HAP-1 (cell line): ENCODE results near the gene HMGA1.
A peak's percentile ranks its signal among the peaks of the same experiment; 100 is the strongest.

ENCODE experiments used
- DNase-seq, 2 experiments: peaks; one replicate each; pipeline ENCODE4 v3.0.0-alpha.2; 2016 to 2020; ENCODE audit warnings: low spot score in 2 of 2
- H3K27me3 ChIP-seq: fragments of 250-450 bp; sonication (Bioruptor Pico); 2 replicates; pipeline ENCODE4 v1.5.1; 2020; ENCODE audit warnings: low read depth, mild to moderate bottlenecking, moderate library complexity
- H3K36me3 ChIP-seq: fragments of 250-450 bp; sonication (Bioruptor Pico); replicated peaks from 2 replicates; pipeline ENCODE4 v1.5.1; 2020; ENCODE audit warnings: mild to moderate bottlenecking
- H3K4me1 ChIP-seq: fragments of 250-450 bp; sonication (Bioruptor Pico); 2 replicates; pipeline ENCODE4 v1.5.1; 2020; ENCODE audit warnings: mild to moderate bottlenecking
- H3K4me3 ChIP-seq: fragments of 250-450 bp; sonication (Bioruptor Pico); 2 replicates; pipeline ENCODE4 v1.5.1; 2020; ENCODE audit warnings: mild to moderate bottlenecking, moderate library complexity
- H3K9me3 ChIP-seq: fragments of 250-450 bp; sonication (Bioruptor Pico); 2 replicates; pipeline ENCODE4 v1.5.1; 2020; ENCODE audit warnings: mild to moderate bottlenecking, moderate library complexity
- in situ Hi-C: fragments of 300-500 bp; cut with MboI; formaldehyde crosslinking; loops from 3 replicates; pipeline ENCODE4 v1.14.3; 2020; ENCODE audit warnings: low sequenced_read_pairs, inconsistent platforms, mixed read lengths

HMGA1 gene

DNA sequence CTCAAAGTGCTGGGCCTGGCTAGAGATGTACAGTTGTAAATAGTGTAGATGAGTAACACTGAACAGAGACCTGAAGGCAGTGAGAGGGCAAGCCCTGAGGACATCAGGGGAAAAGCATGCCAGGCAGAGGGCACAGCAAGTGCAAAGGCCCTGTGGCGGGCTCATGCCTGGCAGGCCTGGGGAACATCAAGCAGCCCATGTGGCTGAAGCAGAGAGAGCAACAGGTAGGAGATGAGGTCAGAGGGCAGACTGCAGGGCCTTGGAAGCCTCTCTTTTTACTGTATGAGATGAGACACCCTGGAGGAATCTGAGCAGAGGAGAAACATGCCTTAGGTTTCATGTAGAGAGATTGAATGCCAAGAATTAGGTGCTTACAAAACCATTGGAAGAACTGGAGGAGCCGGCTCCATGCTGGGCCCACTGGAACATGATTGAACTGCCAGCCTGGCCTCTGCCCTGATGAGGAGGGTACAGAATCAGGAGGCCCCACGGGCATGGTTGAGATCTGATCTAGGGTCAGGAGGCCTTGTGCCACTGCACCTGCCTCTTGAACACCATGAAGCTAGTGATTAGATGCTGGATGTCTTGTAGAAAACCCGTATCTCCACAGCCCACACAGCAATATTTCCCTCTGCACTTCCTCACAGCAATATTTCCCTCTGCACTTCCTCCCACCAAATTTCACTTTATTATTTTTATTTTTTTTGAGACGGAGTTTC lies 5.9 kb upstream of the HMGA1 start:
- no peaks in the 10 kb centered on the region for H3K36me3 ChIP-seq
- in situ Hi-C loops, result no loop called here
- no peaks in the 10 kb centered on the region for H3K9me3 ChIP-seq
- no peaks in the 10 kb centered on the region for H3K4me1 ChIP-seq
- no peaks in the 10 kb centered on the region for H3K27me3 ChIP-seq
- no peak for DNase-seq
- H3K4me3 ChIP-seq, result no peak overlapping the region

DNA sequence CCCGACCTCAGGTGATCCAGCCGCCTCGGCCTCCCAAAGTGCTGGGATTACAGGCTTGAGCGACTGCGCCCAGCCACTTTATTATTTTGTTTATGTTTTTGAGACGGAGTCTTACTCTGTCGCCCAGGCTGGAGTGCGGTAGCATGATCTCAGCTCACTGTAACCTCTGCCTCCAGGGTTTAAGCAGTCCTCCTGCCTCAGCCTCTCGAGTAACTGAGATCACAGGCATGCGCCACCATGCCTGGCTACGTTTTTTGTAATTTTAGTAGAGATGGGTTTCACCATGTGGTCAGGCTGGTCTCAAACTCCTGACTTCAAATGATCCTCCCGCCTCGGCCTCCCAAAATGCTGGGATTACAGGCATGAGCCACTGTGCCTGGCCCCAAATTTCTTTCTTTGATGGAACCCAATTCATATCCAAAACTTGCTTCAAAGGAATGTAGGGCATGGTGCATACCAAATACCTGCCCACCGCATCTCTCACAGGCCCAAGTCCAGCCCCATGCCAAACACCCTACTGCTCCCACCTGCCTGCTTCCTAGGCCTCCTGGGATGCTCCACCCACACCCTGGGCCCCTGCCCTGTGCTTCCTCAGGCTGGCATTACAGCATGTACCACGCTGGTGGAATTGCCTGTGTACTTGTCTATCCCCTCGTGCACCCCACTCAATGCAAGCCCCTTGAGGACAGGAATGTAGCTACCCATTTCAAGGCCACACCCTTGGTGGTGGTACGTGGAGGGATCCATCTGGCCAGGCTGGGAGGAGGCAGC lies 4.9 kb upstream of the HMGA1 start:
- Histone ChIP-seq H3K27me3 (no peaks in the 10 kb centered on the region), H3K9me3 (no peaks in the 10 kb centered on the region), H3K36me3 (no peaks in the 10 kb centered on the region), H3K4me3 (no peak overlapping the region), H3K4me1 (peaks cover 5% of the 10 kb centered on the region; the same call in 1 of the 2 replicates)
- in situ Hi-C loops, result no loop called here
- DNase-seq, result no peak

DNA sequence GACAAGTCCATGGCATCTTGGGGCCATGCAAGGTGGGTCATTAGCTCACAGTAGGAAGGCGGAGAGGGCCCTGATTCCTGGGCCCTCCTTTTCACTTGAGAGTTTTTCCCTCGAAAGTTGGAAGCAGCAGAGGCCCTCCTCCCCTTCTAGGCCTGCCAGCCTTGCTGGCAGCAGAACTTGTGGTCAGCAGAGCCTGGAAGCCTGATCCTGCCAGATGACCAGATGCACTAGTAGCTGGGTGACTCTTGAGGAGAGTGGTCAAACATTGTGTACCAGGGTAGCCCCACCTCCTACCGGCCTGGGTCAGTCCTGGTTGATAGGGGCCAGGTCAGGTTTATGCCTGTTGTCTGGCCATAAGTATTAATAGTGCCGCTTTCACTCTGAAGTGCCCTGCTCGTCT lies 3.8 kb upstream of the HMGA1 start:
- H3K36me3 ChIP-seq, result peaks cover 3% of the 10 kb centered on the region
- in situ Hi-C loops, result no loop called here
- H3K4me1 ChIP-seq, result peaks cover 5% of the 10 kb centered on the region; the same call in 1 of the 2 replicates
- no peak for DNase-seq
- H3K4me3 ChIP-seq, result no peak overlapping the region
- no peaks in the 10 kb centered on the region for H3K9me3 ChIP-seq
- H3K27me3 ChIP-seq, result no peaks in the 10 kb centered on the region

DNA sequence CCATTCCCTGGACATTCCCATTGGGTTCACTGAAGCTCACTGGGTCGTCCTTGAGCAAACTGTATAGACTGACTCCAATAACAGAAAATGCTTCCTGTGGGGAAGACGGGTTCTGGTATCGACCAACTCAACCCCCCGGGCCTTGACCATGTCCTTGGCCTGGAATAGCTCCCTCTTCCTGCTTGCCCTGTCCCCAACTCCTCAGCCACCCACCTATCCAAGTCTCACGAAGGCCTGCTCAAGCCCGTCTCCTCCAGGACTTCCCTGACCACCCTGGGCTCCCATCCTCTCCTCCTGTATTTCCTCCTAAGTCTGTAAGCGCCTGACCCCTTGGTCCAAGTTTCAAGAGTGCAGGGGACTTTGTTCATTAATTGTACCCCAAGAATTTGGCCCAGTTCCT lies 2.8 kb upstream of the HMGA1 start:
- no peaks in the 10 kb centered on the region for H3K9me3 ChIP-seq
- in situ Hi-C loops, result no loop called here
- H3K4me1 ChIP-seq, result peaks cover 12% of the 10 kb centered on the region
- peaks cover 9% of the 10 kb centered on the region for H3K36me3 ChIP-seq
- no peaks in the 10 kb centered on the region for H3K27me3 ChIP-seq
- no peak overlapping the region for H3K4me3 ChIP-seq
- DNase-seq, result no peak

DNA sequence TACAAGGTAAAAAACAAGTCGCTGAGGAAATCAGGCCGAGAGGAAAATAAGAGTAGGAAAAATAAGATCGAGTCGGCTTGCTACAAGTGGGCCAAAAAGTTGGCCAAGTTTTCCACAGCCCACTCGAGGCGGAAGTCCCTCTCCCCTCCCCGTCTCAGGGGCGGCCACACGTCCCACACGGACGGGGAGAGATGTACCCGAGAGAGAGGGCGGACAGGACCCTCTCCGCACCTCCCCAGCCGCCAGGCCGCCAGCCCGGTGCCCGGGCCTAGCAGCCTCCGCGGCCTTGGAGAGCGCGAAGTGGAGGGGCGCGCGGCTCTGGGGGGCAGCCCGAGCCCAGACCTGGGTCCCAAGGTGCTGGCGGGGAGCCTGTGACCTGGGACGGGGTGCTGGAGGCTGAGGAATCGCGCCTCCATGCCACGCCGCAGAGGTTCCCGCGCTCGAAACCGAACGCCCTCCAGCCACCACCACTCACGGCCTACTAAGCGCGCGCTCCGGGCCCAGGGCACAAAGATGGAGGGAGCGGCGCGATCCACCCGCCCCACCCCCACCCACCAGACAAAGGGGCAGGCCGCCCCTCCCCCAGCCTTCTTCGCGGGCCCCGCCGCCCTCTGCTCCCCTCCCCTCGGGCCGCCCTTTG lies 1.9 kb upstream of the HMGA1 start:
- peaks cover 13% of the 10 kb centered on the region for H3K4me1 ChIP-seq
- in situ Hi-C loops, result no loop called here
- H3K4me3 ChIP-seq, result no peak overlapping the region

DNA sequence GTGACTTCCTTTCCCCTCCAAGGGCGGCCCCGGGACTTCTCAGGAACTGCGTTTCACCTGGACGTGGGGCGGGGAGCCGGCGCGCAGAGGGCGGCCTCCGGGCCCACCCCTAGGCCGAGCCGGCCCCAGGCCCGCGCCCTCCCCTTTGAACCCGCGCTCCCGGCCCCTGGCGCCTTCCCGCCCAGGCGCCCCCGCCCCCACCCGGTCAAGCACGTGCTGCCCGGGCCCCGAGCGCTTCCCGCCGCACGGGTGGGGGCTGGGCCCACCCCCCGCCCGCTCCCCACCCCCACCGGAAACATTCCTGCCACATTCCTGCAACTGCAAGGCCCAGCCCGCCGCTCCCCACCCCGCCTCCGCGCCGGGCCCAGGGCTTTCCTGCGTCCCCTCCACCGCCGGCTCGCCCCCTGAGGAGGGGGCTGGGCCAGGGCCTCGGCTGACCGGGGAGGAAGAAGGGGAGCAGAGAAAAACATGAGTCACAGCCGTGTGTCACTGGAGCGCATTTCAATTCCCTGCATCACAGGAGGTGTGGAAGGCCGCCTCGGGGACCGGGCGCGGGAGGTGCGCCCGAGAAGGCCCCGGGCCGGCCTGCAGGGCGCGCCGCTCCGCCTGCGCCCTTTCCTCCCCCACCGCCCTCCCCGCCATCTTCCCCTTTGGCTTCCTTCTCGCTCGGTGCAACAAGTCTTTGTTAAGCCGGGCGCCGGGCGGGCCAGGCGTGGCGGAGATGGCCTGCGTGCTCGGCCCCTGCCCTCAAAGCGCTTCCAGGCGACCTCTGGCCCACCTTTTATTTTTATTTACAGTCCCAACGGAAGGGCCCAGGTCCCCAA lies 1.2 kb upstream of the HMGA1 start:
- Histone ChIP-seq H3K27me3 (no peaks in the 10 kb centered on the region), H3K9me3 (no peaks in the 10 kb centered on the region), H3K4me3 (no peak overlapping the region), H3K36me3 (peaks cover 24% of the 10 kb centered on the region), H3K4me1 (peaks cover 13% of the 10 kb centered on the region)
- in situ Hi-C loops, result no loop called here
- no peak for DNase-seq

More for the DNA sequence above, 1.9 kb upstream of the HMGA1 start:
- no peaks in the 10 kb centered on the region for H3K27me3 ChIP-seq
- H3K36me3 ChIP-seq, result peaks cover 16% of the 10 kb centered on the region
- no peak for DNase-seq
- H3K9me3 ChIP-seq, result no peaks in the 10 kb centered on the region

DNA sequence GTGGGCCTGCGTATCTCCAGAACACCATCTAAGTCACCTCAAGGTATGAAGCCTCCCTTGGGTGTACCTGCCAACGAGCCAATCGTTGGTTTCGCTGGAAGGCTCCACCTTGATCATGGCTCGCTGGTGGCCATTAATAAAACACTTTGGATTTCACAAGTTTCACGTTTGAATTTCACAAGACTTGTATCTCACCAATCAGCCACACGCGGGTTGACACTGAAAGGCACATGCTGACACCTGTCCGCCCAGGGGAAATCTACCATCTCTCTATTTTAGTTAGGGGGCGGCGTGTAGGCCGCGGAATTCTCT lies 586 bp upstream of the HMGA1 start:
- in situ Hi-C loops, result no loop called here
- Histone ChIP-seq H3K36me3 (peaks cover 29% of the 10 kb centered on the region), H3K4me3 (peak overlapping the region; percentile 91), H3K9me3 (no peaks in the 10 kb centered on the region), H3K4me1 (peaks cover 13% of the 10 kb centered on the region), H3K27me3 (no peaks in the 10 kb centered on the region)
- DNase-seq, result no peak

DNA sequence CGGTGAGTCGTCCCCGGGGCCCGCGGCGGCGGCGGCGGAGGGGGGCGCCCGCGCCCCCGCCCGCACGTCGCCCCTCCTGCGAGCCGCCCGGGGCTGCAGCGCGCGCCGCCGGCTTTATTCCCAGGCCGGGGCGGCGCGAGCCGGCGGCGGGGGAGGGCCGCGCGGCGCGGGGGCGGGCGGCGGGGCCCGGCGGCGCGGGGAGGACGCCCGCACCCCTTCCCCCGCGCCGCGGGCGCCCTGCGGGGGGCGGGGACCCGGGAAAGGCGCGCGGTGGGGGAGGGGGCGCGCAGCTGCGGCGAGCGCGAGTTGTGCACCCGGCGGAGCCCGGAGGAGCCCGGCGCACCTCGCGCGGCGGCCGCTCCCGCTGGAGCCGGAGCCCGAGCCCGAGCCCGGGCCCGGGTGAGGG lies 646 bp downstream of the HMGA1 start:
- Histone ChIP-seq H3K9me3 (no peaks in the 10 kb centered on the region), H3K27me3 (no peaks in the 10 kb centered on the region), H3K4me1 (peaks cover 13% of the 10 kb centered on the region), H3K4me3 (peak overlapping the region; percentile 91), H3K36me3 (peaks cover 42% of the 10 kb centered on the region)
- DNase-seq, result peak in 1 of 2 experiments; percentile 57
- in situ Hi-C loops, result no loop called here

DNA sequence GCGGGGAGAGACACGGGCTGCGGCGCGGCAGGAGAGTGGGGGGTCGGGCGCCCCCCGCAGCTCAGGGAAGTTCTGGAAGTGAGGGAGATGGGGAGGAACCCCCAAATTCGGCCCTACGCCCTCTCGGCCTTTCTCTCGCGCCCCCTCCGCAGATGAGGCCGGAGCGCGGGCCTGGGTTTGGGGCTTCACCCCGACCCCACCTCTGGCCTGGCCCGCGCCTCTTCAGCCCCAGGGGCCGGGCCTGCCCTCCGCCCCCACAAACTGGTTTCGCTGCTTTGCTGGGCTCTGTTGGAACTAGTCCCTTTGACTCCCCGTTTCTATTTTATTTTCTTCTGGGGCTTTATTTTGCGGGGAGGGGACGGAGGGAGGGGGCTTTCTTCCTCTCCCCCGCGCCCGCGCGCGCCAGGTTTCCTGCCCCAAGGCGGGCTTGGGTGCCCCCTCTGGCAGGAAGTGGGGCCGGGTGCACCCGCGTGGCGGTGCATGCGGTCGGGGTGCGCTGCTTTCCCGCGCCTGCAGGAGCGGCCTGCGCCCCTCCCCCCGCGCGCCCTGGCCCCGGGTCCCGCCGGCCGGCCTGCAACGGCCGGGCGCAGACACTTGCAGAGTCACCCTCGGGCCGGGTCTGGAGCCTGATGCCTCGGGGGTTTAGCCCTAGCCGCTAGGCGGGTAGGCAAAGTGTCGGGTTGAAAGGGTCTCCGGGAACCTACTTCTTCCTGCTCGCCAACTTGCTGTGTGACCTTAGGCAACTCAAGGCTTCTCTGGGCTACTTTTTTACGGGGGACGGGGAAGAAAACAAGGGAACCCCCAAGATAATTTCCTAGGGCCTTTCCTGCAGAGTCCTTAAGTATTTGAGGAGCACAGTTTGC lies 1.3 kb downstream of the HMGA1 start:
- Histone ChIP-seq H3K4me3 (peak overlapping the region; percentile 81), H3K9me3 (no peaks in the 10 kb centered on the region), H3K36me3 (peaks cover 48% of the 10 kb centered on the region), H3K4me1 (peaks cover 13% of the 10 kb centered on the region), H3K27me3 (no peaks in the 10 kb centered on the region)
- DNase-seq, result peak; percentile 32 to 77
- in situ Hi-C loops, result no loop called here

DNA sequence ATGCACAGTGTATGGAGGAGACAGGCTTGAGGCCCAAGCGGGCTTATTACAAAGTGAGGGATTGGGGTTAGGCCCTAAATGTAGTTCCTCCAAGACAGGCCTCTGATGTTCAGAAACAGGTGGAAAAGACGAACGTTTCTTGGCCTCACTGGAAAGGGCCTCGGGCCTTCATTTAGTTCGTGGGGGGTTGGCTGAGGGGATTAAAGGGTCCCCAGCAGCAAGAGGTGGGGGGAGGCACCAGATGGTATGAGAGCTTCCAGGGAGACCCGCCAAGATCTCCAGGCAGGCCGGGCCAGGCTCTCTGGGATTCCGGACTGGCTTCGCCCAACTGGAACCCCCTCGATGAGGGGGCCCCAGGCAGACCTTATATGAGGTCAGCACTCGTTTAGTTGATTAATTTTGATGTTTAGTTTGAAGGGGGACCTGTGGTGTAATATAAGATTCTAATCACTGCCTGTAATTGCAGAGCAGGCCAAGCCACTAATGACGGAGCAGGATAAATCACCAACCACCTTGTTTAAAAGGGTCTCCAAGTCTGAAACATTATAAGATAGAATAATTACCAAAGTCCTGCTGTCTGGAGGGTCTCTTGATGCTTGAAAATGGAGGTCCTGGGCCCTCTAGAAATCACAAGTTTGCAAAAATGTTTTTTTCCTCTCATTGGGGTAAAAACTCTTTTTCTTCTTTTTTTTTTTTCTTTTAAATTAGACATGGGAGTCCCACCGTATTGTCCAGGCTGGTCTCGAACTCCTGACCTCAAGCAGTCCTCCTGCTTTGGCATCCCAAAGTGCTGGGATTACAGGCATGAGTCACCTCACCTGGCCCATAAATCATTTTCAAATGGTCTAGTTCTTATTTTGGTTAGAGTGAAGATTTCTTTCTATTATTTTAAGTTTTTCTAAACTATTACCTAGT lies 2.2 kb downstream of the HMGA1 start:
- DNase-seq, result peak in 1 of 2 experiments; percentile 26
- H3K9me3 ChIP-seq, result no peaks in the 10 kb centered on the region
- no peaks in the 10 kb centered on the region for H3K27me3 ChIP-seq
- in situ Hi-C loops, result no loop called here
- peaks cover 57% of the 10 kb centered on the region for H3K36me3 ChIP-seq
- peaks cover 13% of the 10 kb centered on the region for H3K4me1 ChIP-seq
- peak overlapping the region; percentile 81 for H3K4me3 ChIP-seq

DNA sequence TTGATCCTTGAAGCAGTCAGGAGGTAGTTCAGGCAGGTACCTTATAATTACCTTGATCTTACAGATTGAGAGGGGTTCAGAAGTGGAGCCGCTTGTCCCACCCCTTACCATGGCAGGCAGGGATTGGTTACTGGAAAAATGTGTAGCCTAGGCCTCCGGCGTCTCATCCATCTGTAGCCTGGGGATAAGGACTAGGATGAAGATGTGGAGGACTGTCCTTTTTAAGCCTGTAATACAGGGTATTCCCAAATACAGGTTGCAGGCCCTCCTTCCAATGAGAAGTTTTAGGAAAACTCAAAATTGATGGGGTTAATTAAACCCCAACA lies 2.8 kb downstream of the HMGA1 start:
- DNase-seq, result no peak
- peak overlapping the region; percentile 81; the same call in 1 of the 2 replicates for H3K4me3 ChIP-seq
- H3K36me3 ChIP-seq, result peaks cover 63% of the 10 kb centered on the region
- H3K9me3 ChIP-seq, result no peaks in the 10 kb centered on the region
- peaks cover 13% of the 10 kb centered on the region for H3K4me1 ChIP-seq
- H3K27me3 ChIP-seq, result no peaks in the 10 kb centered on the region
- in situ Hi-C loops, result no loop called here

DNA sequence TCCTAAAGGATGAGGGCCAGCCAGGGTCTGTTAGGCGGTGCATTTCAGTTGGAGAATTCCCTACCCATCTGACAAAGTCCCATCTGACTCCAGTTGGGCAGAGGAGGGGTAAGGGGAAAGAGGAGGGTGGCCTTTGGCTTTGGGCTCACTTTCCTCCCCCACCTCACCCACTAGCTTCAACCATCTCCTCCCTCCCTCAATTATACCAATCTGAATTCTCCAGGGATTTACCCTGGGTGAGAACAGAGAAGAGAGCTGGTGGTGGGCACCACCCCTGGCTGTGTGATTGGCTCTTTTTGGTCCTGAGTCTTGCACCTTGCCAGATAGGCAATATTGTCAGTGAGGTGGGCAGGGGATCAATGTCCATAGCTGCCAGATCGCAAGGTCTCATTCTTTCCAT lies 3.2 kb downstream of the HMGA1 start:
- in situ Hi-C loops, result loop anchor here (10.0 kb wide), 1 partner anchor 365 kb away; no protein-coding TSS in a partner anchor
- no peak for DNase-seq
- H3K36me3 ChIP-seq, result peaks cover 66% of the 10 kb centered on the region
- peaks cover 13% of the 10 kb centered on the region for H3K4me1 ChIP-seq
- H3K9me3 ChIP-seq, result no peaks in the 10 kb centered on the region
- H3K27me3 ChIP-seq, result no peaks in the 10 kb centered on the region
- no peak overlapping the region for H3K4me3 ChIP-seq
